GM23338 (cell line): Measurements from ENCODE around the gene GPR151. TPM values are rescaled to one million over a fixed set of nuclear protein-coding genes. Genes with fewer than 3 reads are reported as not detected.

Experiments used
- ATAC-seq: fragments of 200-7000 bp; cut with Tn5 transposase; 3 replicates; pipeline ENCODE4 v1.9.1; 2020
- DNase-seq: peaks from one replicate; pipeline ENCODE4 v3.0.0-alpha.2; 2015; ENCODE audit warnings: low spot score
- H2AFZ ChIP-seq: fragments of 200-600 bp; sonication (generic); 2 replicates; pipeline ENCODE4 v1.8.0; 2016; ENCODE audit warnings: antibody characterized with exemption, mild to moderate bottlenecking, moderate library complexity
- H3F3A ChIP-seq: fragments of 200-600 bp; sonication (generic); replicated peaks from 2 replicates; pipeline ENCODE4 v1.8.0; 2017; ENCODE audit warnings: antibody characterized with exemption, mixed run types, low read depth
- H3K27ac ChIP-seq: fragments of 200-600 bp; sonication (generic); 2 replicates; pipeline ENCODE4 v1.6.1; 2016; ENCODE audit warnings: low read depth
- H3K27me3 ChIP-seq: fragments of 200-600 bp; sonication (generic); 2 replicates; pipeline ENCODE4 v1.8.0; 2016; ENCODE audit warnings: mild to moderate bottlenecking, mixed run types, moderate library complexity; ENCODE audit not compliant: insufficient read depth
- H3K36me3 ChIP-seq: fragments of 200-600 bp; sonication (generic); 2 replicates; pipeline ENCODE4 v1.8.0; 2016; ENCODE audit warnings: mild to moderate bottlenecking; ENCODE audit not compliant: insufficient read depth
- H3K4me1 ChIP-seq: fragments of 200-600 bp; sonication (generic); 2 replicates; pipeline ENCODE4 v1.8.0; 2016; ENCODE audit warnings: mild to moderate bottlenecking, moderate library complexity; ENCODE audit not compliant: insufficient read depth
- H3K4me2 ChIP-seq: fragments of 200-600 bp; sonication (generic); 2 replicates; pipeline ENCODE4 v1.7.1; 2017; ENCODE audit warnings: mixed run types
- H3K4me3 ChIP-seq: fragments of 200-600 bp; sonication (generic); 2 replicates; pipeline ENCODE4 v1.6.1; 2016; ENCODE audit warnings: mixed run types
- H3K79me2 ChIP-seq: fragments of 200-600 bp; sonication (generic); replicated peaks from 2 replicates; pipeline ENCODE4 v1.8.0; 2017; ENCODE audit warnings: mild to moderate bottlenecking; ENCODE audit not compliant: insufficient read depth
- H3K9me2 ChIP-seq: fragments of 200-600 bp; sonication (generic); 2 replicates; pipeline ENCODE4 v1.8.0; 2017; ENCODE audit not compliant: insufficient read depth
- H4K20me1 ChIP-seq: fragments of 200-600 bp; sonication (generic); replicated peaks from 2 replicates; pipeline ENCODE4 v1.8.0; 2017; ENCODE audit warnings: mild to moderate bottlenecking; ENCODE audit not compliant: insufficient read depth
- H3K27ac Mint-ChIP-seq: 2 replicates; pipeline ENCODE4 v1.8.0; 2020; ENCODE audit warnings: inconsistent platforms, mild to moderate bottlenecking, moderate library complexity, mixed read lengths
- H3K27me3 Mint-ChIP-seq: 3 replicates; pipeline ENCODE4 v1.8.0; 2022; ENCODE audit warnings: low read depth, mild to moderate bottlenecking, moderate library complexity, mixed read lengths, inconsistent platforms; ENCODE audit not compliant: insufficient read depth, poor library complexity
- H3K36me3 Mint-ChIP-seq: 3 replicates; pipeline ENCODE4 v1.8.0; 2021; ENCODE audit warnings: low read depth, mild to moderate bottlenecking, inconsistent platforms, moderate library complexity, mixed read lengths
- H3K4me1 Mint-ChIP-seq: 3 replicates; pipeline ENCODE4 v1.8.0; 2020; ENCODE audit warnings: mild to moderate bottlenecking, inconsistent platforms, mixed read lengths
- H3K4me3 Mint-ChIP-seq: 3 replicates; pipeline ENCODE4 v1.8.0; 2021; ENCODE audit warnings: moderate library complexity, mild to moderate bottlenecking, inconsistent platforms, mixed read lengths
- H3K9me3 Mint-ChIP-seq: 3 replicates; pipeline ENCODE4 v1.8.0; 2020; ENCODE audit warnings: moderate library complexity, mild to moderate bottlenecking, inconsistent platforms, mixed read lengths
- CREB1 ChIP-seq: fragments of 250-450 bp; sonication (Bioruptor Pico); IDR thresholded peaks from 2 replicates; pipeline ENCODE4 v1.5.0; 2020; ENCODE audit warnings: low read depth, mild to moderate bottlenecking, moderate library complexity
- CTCF ChIP-seq, 2 experiments: fragments of 200-600 bp in 1 of 2; sonication (generic) in 1 of 2; conservative IDR thresholded peaks; 2 replicates each; pipeline versions ENCODE4 v1.5.1 to v1.6.1; 2016 to 2017; ENCODE audit warnings: antibody characterized with exemption in 2 of 2, low read depth in 2 of 2, mild to moderate bottlenecking in 2 of 2, moderate library complexity in 1 of 2
- ETS1 ChIP-seq: IDR thresholded peaks from 2 replicates; pipeline ENCODE4 v1.6.1; 2016; ENCODE audit warnings: antibody characterized with exemption
- EZH2 ChIP-seq: fragments of 200-600 bp; sonication (generic); IDR thresholded peaks from one replicate; pipeline ENCODE4 v1.8.0; 2017; ENCODE audit warnings: antibody characterized with exemption, mild to moderate bottlenecking, low read depth; ENCODE audit not compliant: unreplicated experiment
- EZH2phosphoT487 ChIP-seq: fragments of 200-600 bp; sonication (generic); IDR thresholded peaks from one replicate; pipeline ENCODE4 v1.8.1; 2018; ENCODE audit warnings: antibody characterized with exemption; ENCODE audit not compliant: unreplicated experiment
- JUNB ChIP-seq: IDR thresholded peaks from one replicate; pipeline ENCODE4 v1.6.1; 2016; ENCODE audit warnings: antibody characterized with exemption; ENCODE audit not compliant: unreplicated experiment
- POLR2AphosphoS5 ChIP-seq: IDR thresholded peaks from 2 replicates; pipeline ENCODE4 v1.6.1; 2016; ENCODE audit warnings: antibody characterized with exemption, low read depth
- STAT1 ChIP-seq: IDR thresholded peaks from one replicate; pipeline ENCODE4 v1.6.1; 2016; ENCODE audit warnings: antibody characterized with exemption; ENCODE audit not compliant: unreplicated experiment
- ZNF114 ChIP-seq: fragments of 250-450 bp; sonication (Bioruptor Pico); IDR thresholded peaks from 2 replicates; pipeline ENCODE4 v1.5.0; 2020; ENCODE audit warnings: mild to moderate bottlenecking, moderate library complexity
- ZNF331 ChIP-seq: fragments of 250-450 bp; sonication (Bioruptor Pico); IDR thresholded peaks from 2 replicates; pipeline ENCODE4 v1.5.0; 2020; ENCODE audit warnings: low read depth, mild to moderate bottlenecking, moderate library complexity
- polyA plus RNA-seq: library from polyadenylated mRNA; unstranded; fragments of >200 nt; fragmentation: Nextera tagmentation; extraction: Ambion mirVana; gene quantifications from 2 replicates; pipeline ENCODE4 v1.2.1, GENCODE V29; 2016
- total RNA-seq: library from RNA; depleted of rRNA; stranded (reverse); fragments of >200 nt; shearing (Covaris generic); gene quantifications from 2 replicates; pipeline ENCODE4 v1.2.3, GENCODE V29; 2014
- TF ChIP-seq, protein P1 (sequence below): IDR thresholded peaks from one replicate; pipeline ENCODE4 v1.6.1; 2018; ENCODE audit warnings: antibody characterized with exemption; ENCODE audit not compliant: unreplicated experiment

GPR151 gene
- total and polyA plus RNA-seq, 2 experiments from 2014 or later, result not detected

- Histone ChIP-seq H4K20me1 (no peaks in the 10 kb centered on the region), H3K79me2 (no peaks in the 10 kb centered on the region), H3K4me1 (no peaks in the 10 kb centered on the region), H3K36me3 (no peaks in the 10 kb centered on the region), H2AFZ (no peak overlapping the region), H3K4me3 (no peak overlapping the region), H3K27ac (no peak overlapping the region), H3K4me2 (no peak overlapping the region), H3K9me2 (no peaks in the 10 kb centered on the region), H3K27me3 (no peaks in the 10 kb centered on the region), H3F3A (no peaks in the 10 kb centered on the region)
- H3K27ac Mint-ChIP-seq, result no peak overlapping the region
- peaks cover 10% of the 10 kb centered on the region for H3K36me3 Mint-ChIP-seq
- TF ChIP-seq CTCF (conservative IDR thresholded peaks at IDR 0.05; ENCODE audit: low read depth in 2 of 2) (no peak), POLR2AphosphoS5 (no peak), ZNF331 (CRISPR knock-in tag) (no peak), EZH2phosphoT487 (no peak), CREB1 (CRISPR knock-in tag) (no peak), JUNB (no peak), EZH2 (no peak), STAT1 (no peak), ZNF114 (CRISPR knock-in tag) (no peak)
- peaks cover 2% of the 10 kb centered on the region for H3K27me3 Mint-ChIP-seq
- H3K4me3 Mint-ChIP-seq, result no peak overlapping the region
- peaks cover 12% of the 10 kb centered on the region for H3K9me3 Mint-ChIP-seq
- H3K4me1 Mint-ChIP-seq, result 0 out of 3 replicates have a peak, but pooled peaks cover 2% of the 10 kb centered on the region
- DNase-seq (no peak), ATAC-seq (no peak)
Measured at GRCh38 chr5:146553446-146553845, 37.5 kb upstream of the GPR151 start.

GRCh38 chr5:146549615-146550014 is 33.6 kb upstream of the GPR151 start:
- Mint-ChIP-seq H3K27ac (no peak overlapping the region), H3K9me3 (no peaks in the 10 kb centered on the region), H3K27me3 (no peaks in the 10 kb centered on the region), H3K4me1 (0 out of 3 replicates have a peak, but pooled peaks cover 2% of the 10 kb centered on the region), H3K4me3 (no peak overlapping the region), H3K36me3 (no peaks in the 10 kb centered on the region)
- Histone ChIP-seq H4K20me1 (no peaks in the 10 kb centered on the region), H3F3A (no peaks in the 10 kb centered on the region), H3K4me3 (no peak overlapping the region), H3K79me2 (no peaks in the 10 kb centered on the region), H2AFZ (peak overlapping the region; percentile 43; the same call in 1 of the 2 replicates), H3K36me3 (no peaks in the 10 kb centered on the region), H3K27ac (no peak overlapping the region), H3K4me2 (no peak overlapping the region), H3K27me3 (no peaks in the 10 kb centered on the region), H3K9me2 (no peaks in the 10 kb centered on the region), H3K4me1 (no peaks in the 10 kb centered on the region)
- ATAC-seq (no peak), DNase-seq (no peak)
- TF ChIP-seq ETS1, result no peak
- TF ChIP-seq EZH2, result no peak
- TF ChIP-seq, protein P1, sequence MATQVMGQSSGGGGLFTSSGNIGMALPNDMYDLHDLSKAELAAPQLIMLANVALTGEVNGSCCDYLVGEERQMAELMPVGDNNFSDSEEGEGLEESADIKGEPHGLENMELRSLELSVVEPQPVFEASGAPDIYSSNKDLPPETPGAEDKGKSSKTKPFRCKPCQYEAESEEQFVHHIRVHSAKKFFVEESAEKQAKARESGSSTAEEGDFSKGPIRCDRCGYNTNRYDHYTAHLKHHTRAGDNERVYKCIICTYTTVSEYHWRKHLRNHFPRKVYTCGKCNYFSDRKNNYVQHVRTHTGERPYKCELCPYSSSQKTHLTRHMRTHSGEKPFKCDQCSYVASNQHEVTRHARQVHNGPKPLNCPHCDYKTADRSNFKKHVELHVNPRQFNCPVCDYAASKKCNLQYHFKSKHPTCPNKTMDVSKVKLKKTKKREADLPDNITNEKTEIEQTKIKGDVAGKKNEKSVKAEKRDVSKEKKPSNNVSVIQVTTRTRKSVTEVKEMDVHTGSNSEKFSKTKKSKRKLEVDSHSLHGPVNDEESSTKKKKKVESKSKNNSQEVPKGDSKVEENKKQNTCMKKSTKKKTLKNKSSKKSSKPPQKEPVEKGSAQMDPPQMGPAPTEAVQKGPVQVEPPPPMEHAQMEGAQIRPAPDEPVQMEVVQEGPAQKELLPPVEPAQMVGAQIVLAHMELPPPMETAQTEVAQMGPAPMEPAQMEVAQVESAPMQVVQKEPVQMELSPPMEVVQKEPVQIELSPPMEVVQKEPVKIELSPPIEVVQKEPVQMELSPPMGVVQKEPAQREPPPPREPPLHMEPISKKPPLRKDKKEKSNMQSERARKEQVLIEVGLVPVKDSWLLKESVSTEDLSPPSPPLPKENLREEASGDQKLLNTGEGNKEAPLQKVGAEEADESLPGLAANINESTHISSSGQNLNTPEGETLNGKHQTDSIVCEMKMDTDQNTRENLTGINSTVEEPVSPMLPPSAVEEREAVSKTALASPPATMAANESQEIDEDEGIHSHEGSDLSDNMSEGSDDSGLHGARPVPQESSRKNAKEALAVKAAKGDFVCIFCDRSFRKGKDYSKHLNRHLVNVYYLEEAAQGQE, result no peak
- no peak for TF ChIP-seq CTCF (conservative IDR thresholded peaks at IDR 0.05; ENCODE audit: low read depth in 2 of 2)
